HepG2 (cell line): Measurements from ENCODE around the gene CD302. TPM values are rescaled to one million over a fixed set of nuclear protein-coding genes. Genes with fewer than 3 reads are reported as not detected.
A peak's percentile ranks its signal among the peaks of the same experiment; 100 is the strongest.

Source experiments
- ATAC-seq: fragments of 200-7000 bp; cut with Tn5 transposase; 3 replicates; pipeline ENCODE4 v1.9.1; 2020; ENCODE audit warnings: mild to moderate bottlenecking, moderate library complexity
- BruUV-seq: library from RNA; stranded (reverse); fragments of 400-500 nt; replicated peaks from 2 replicates; lab custom pipeline; 2021; lab: Mats Ljungman, UMichigan
- CTCF ChIA-PET: fragments of 300-600 bp; formaldehyde crosslinking; extraction: SDS; loops from one replicate; lab custom pipeline; 2021; ENCODE audit warnings: low total read pairs, inconsistent platforms, low intra/inter-chr PET ratio; lab: Yijun Ruan, JAX
- POLR2A ChIA-PET: fragments of 350-600 bp; sonication (Branson Sonifier 250); formaldehyde crosslinking; loops from one replicate; lab custom pipeline; 2020; ENCODE audit warnings: antibody characterized with exemption, inconsistent platforms; lab: Yijun Ruan, JAX
- DNase-seq: peaks from one replicate; pipeline ENCODE4 v3.0.0-alpha.2; 2015; ENCODE audit warnings: low spot score
- FAIRE-seq: peaks from 3 replicates; lab custom pipeline; 2011; peaks lifted over from hg19 to GRCh38; lab: Jason Lieb, UNC
- H2AFZ ChIP-seq: one replicate; pipeline ENCODE4 v1.6.1; 2011; ENCODE audit warnings: low read length, inconsistent platforms
- H3K27ac ChIP-seq: fragments of 300-600 bp; 3 replicates; pipeline ENCODE4 v1.8.0; 2011; ENCODE audit warnings: mixed run types, mild to moderate bottlenecking, mixed read lengths, low read length, inconsistent platforms; ENCODE audit not compliant: insufficient read depth; ENCODE audit errors: extremely low read length
- H3K27me3 ChIP-seq, 2 experiments: fragments of 200-600 bp in 1 of 2; 2 replicates in 1 of 2; 3 replicates in 1 of 2; pipeline versions ENCODE4 v1.6.0 to v1.8.0; 2011; ENCODE audit warnings: low read length in 2 of 2, mild to moderate bottlenecking in 2 of 2, moderate library complexity in 2 of 2, inconsistent platforms in 1 of 2; ENCODE audit not compliant: insufficient read depth in 2 of 2, control insufficient read depth in 1 of 2
- H3K36me3 ChIP-seq, 2 experiments: fragments of 200-600 bp in 1 of 2; replicated peaks in 1 of 2; 2 replicates in 1 of 2; 3 replicates in 1 of 2; pipeline versions ENCODE4 v1.5.1 to v1.8.0; 2011; ENCODE audit warnings: low read length in 2 of 2, inconsistent platforms in 1 of 2; ENCODE audit not compliant: insufficient read depth in 2 of 2, control insufficient read depth in 1 of 2
- H3K4me1 ChIP-seq: 2 replicates; pipeline ENCODE4 v1.5.1; 2012; ENCODE audit warnings: low read length, inconsistent platforms; ENCODE audit not compliant: insufficient read depth
- H3K4me2 ChIP-seq: 2 replicates; pipeline ENCODE4 v1.6.0; 2011; ENCODE audit warnings: low read depth, low read length, inconsistent platforms
- H3K4me3 ChIP-seq, 3 experiments: fragments of 200-600 bp in 1 of 3; sonication (generic), shearing (Covaris generic) in 1 of 3; replicated peaks in 1 of 3; 2 replicates each; pipeline ENCODE4 v1.5.1; 2011 to 2016; ENCODE audit warnings: low read length in 3 of 3, inconsistent platforms in 2 of 3, low read depth in 2 of 3, mild to moderate bottlenecking in 2 of 3, control low read depth in 1 of 3, mixed read lengths in 1 of 3; ENCODE audit not compliant: insufficient read depth in 1 of 3
- H3K79me2 ChIP-seq: one replicate; pipeline ENCODE4 v1.6.1; 2011; ENCODE audit warnings: low read length, inconsistent platforms; ENCODE audit not compliant: insufficient read depth
- H3K9ac ChIP-seq: 2 replicates; pipeline ENCODE4 v1.6.0; 2011; ENCODE audit warnings: mild to moderate bottlenecking, low read depth, low read length, inconsistent platforms; ENCODE audit not compliant: insufficient read depth
- H3K9me3 ChIP-seq: 2 replicates; pipeline ENCODE4 v1.5.1; 2012; ENCODE audit warnings: mild to moderate bottlenecking, low read length
- H4K20me1 ChIP-seq: 2 replicates; pipeline ENCODE4 v1.6.0; 2011; ENCODE audit warnings: inconsistent platforms, mild to moderate bottlenecking, low read length, moderate library complexity; ENCODE audit not compliant: insufficient read depth
- MBD4 ChIP-seq: IDR thresholded peaks from 2 replicates; pipeline ENCODE4 v1.6.1; 2012; ENCODE audit warnings: low read length, inconsistent platforms, borderline replicate concordance
- PAF1 ChIP-seq: IDR thresholded peaks from 2 replicates; pipeline ENCODE4 v1.6.1; 2016; ENCODE audit warnings: missing genetic modification reagents, missing compliant biosample characterization
- POLR2G ChIP-seq: fragments of 200-400 bp; formaldehyde crosslinking; IDR thresholded peaks from 2 replicates; pipeline ENCODE4 v1.6.1; 2018; ENCODE audit warnings: mild to moderate bottlenecking, low read depth, low read length, moderate library complexity
- TFDP2 ChIP-seq: sonication (generic); formaldehyde crosslinking; IDR thresholded peaks from 2 replicates; pipeline ENCODE4 v1.4.0; 2020; ENCODE audit warnings: missing genetic modification reagents
- ZNF704 ChIP-seq: sonication (generic); formaldehyde crosslinking; IDR thresholded peaks from 2 replicates; pipeline ENCODE4 v1.8.1; 2023; ENCODE audit warnings: mild to moderate bottlenecking, inconsistent platforms, moderate library complexity, missing genetic modification reagents, borderline replicate concordance
- WGBS: methylation state at CpG from one replicate; pipeline ENCODE4 v1.1.6; 2017; ENCODE audit warnings: low lambda C conversion rate; 5-methylcytosine and 5-hydroxymethylcytosine counted together
- in situ Hi-C: cut with HindIII; loops from 2 replicates; pipeline ENCODE4 v1.10.0; 2017; ENCODE audit warnings: low pct_unique_long_range_greater_than_20kb; ENCODE audit not compliant: extremely low pct_ligation_motif_present
- intact Hi-C: fragments of 100-400 bp; cut with micrococcal nuclease; formaldehyde crosslinking; loops from one replicate; pipeline ENCODE4 v1.10.0; 2022; ENCODE audit not compliant: unreplicated experiment
- polyA plus RNA-seq, 8 experiments: library from polyadenylated mRNA; depleted of rRNA in 3 of 8; stranded (reverse) in 7 of 8; unstranded in 1 of 8; fragments of >200 nt; fragmentation: Illumina TruSeq in 4 of 8; extraction: Trizol in 4 of 8; gene quantifications; 2 replicates each; pipeline versions ENCODE4 v1.2.1 to v1.2.3, GENCODE V29; 2011 to 2016; ENCODE audit warnings: low read depth in 4 of 8, missing spikeins in 1 of 8, mixed read lengths in 1 of 8; ENCODE audit not compliant: insufficient read depth in 1 of 8
- total RNA-seq, 5 experiments: library from RNA; depleted of rRNA; stranded (reverse); fragments of >200 nt; fragmentation: Illumina TruSeq; extraction: Trizol; gene quantifications; 2 replicates each; pipeline ENCODE4 v1.2.3, GENCODE V29; 2016; ENCODE audit warnings: low read depth in 1 of 5

Gene CD302
- total and polyA plus RNA-seq, 2 of the 13 experiments (the other 11 are each of a cell fraction or from before 2014, with no cell fraction given): 8.0 to 15.6 TPM

- Histone ChIP-seq H3K4me1 (no peaks in the 10 kb centered on the region), H3K4me2 (no peak overlapping the region), H3K36me3 (peaks cover 2 to 3% of the 10 kb centered on the region in 2 experiments; a peak in 2 of 5 replicates)
- DNase-seq: no peak
- BruUV-seq: no TSS peak
- CTCF ChIA-PET: no interaction called here
- TF ChIP-seq ZNF704 (CRISPR knock-in tag) (no peak), MBD4 (0 out of 2 replicates have a peak, but pooled peaks have one; percentile 46)
- TF ChIP-seq, all 625 proteins: peak for 1
- intact Hi-C loops (no loop called here), in situ Hi-C loops (no loop called here)
- Histone ChIP-seq H3K27me3 (no peaks in the 10 kb centered on the region), H3K9ac (no peak overlapping the region), H4K20me1 (no peaks in the 10 kb centered on the region), H3K79me2 (no peaks in the 10 kb centered on the region), H3K9me3 (no peaks in the 10 kb centered on the region), H2AFZ (no peak overlapping the region), H3K27ac (no peak overlapping the region), H3K4me3 (no peak overlapping the region)
- ATAC-seq (peak; percentile 10; the same call in 2 of the 3 replicates), FAIRE-seq (no peak)
- POLR2A ChIA-PET: no interaction called here
- over 99% methylated on average over 3 of the region's 3 CpGs for WGBS
Measured at GRCh38 chr2:159776321-159776720, 21.7 kb downstream of the CD302 start.

- ATAC-seq: no peak; the same call in 2 of the 3 replicates
- ChIA-PET POLR2A (no interaction called here), CTCF (no interaction called here)
- no peaks in the 10 kb centered on the region for H3K27me3 ChIP-seq
- H3K9ac ChIP-seq: no peak overlapping the region
- WGBS: 95% methylated on average over 1 of the region's 1 CpG
- H3K4me3 ChIP-seq: no peak overlapping the region
- no peak overlapping the region for H3K4me2 ChIP-seq
- peaks cover 0 to 2% of the 10 kb centered on the region in 2 experiments; a peak in 1 of 5 replicates for H3K36me3 ChIP-seq
- in situ Hi-C loops (no loop called here), intact Hi-C loops (no loop called here)
- no peak for FAIRE-seq
- no TSS peak for BruUV-seq
- H3K4me1 ChIP-seq: no peaks in the 10 kb centered on the region
- no peak overlapping the region for H2AFZ ChIP-seq
- H3K79me2 ChIP-seq: no peaks in the 10 kb centered on the region
- TF ChIP-seq PAF1 (CRISPR knock-in tag) (no peak), POLR2G (peak; percentile 47), TFDP2 (CRISPR knock-in tag) (no peak)
- no peak for DNase-seq
- no peaks in the 10 kb centered on the region for H3K9me3 ChIP-seq
- no peaks in the 10 kb centered on the region for H4K20me1 ChIP-seq
- H3K27ac ChIP-seq: no peak overlapping the region
Measured at GRCh38 chr2:159775021-159775420, 23.0 kb downstream of the CD302 start.
